Caco-2 (cell line): ENCODE measurements around the gene CLEC16A. TPM values are rescaled to one million over a fixed set of nuclear protein-coding genes. Genes with fewer than 3 reads are reported as not detected.

Experiments
- BruUV-seq: library from RNA; stranded (reverse); fragments of 400-500 nt; replicated peaks from 2 replicates; lab custom pipeline; 2021; lab: Mats Ljungman, UMichigan
- CTCF ChIA-PET: fragments of 300-600 bp; sonication (Branson Sonifier 250); formaldehyde crosslinking; loops from one replicate; lab custom pipeline; 2022; ENCODE audit warnings: antibody characterized with exemption; lab: Charles Lee
- POLR2A ChIA-PET: fragments of 300-600 bp; sonication (Branson Sonifier 250); formaldehyde crosslinking; loops from one replicate; lab custom pipeline; 2022; ENCODE audit warnings: antibody characterized with exemption; lab: Charles Lee
- DNase-seq, 2 experiments: peaks; one replicate each; pipeline versions ENCODE4 v3.0.0 to v3.0.0-alpha.2; 2020 to 2022
- H3K27me3 ChIP-seq: replicated peaks from 2 replicates; pipeline ENCODE4 v1.6.0; 2011; ENCODE audit warnings: low read length; ENCODE audit not compliant: control insufficient read depth, insufficient read depth
- H3K36me3 ChIP-seq: 2 replicates; pipeline ENCODE4 v1.5.1; 2011; ENCODE audit warnings: low read length; ENCODE audit not compliant: control insufficient read depth, insufficient read depth
- H3K4me1 ChIP-seq: fragments of 250-450 bp; sonication (Bioruptor Pico); 2 replicates; pipeline ENCODE4 v1.5.1; 2020; ENCODE audit warnings: mild to moderate bottlenecking
- H3K4me3 ChIP-seq: 2 replicates; pipeline ENCODE4 v1.5.1; 2011; ENCODE audit warnings: low read depth, mild to moderate bottlenecking, control low read depth, low read length
- H3K9me3 ChIP-seq: fragments of 250-450 bp; sonication (Bioruptor Pico); 2 replicates; pipeline ENCODE4 v1.5.1; 2020; ENCODE audit warnings: mild to moderate bottlenecking, moderate library complexity
- H3K27ac Mint-ChIP-seq: one replicate; pipeline ENCODE4 v1.8.0; 2022; ENCODE audit warnings: mixed read lengths; ENCODE audit not compliant: unreplicated experiment
- H3K27me3 Mint-ChIP-seq: one replicate; pipeline ENCODE4 v1.8.0; 2022; ENCODE audit warnings: mixed read lengths; ENCODE audit not compliant: insufficient read depth, unreplicated experiment
- H3K36me3 Mint-ChIP-seq: one replicate; pipeline ENCODE4 v1.8.0; 2022; ENCODE audit warnings: mild to moderate bottlenecking, mixed read lengths; ENCODE audit not compliant: insufficient read depth, unreplicated experiment
- H3K4me1 Mint-ChIP-seq: one replicate; pipeline ENCODE4 v1.8.0; 2022; ENCODE audit warnings: low read depth, mixed read lengths; ENCODE audit not compliant: unreplicated experiment
- H3K4me3 Mint-ChIP-seq: one replicate; pipeline ENCODE4 v1.8.0; 2022; ENCODE audit warnings: mild to moderate bottlenecking, moderate library complexity, mixed read lengths; ENCODE audit not compliant: unreplicated experiment
- H3K9me3 Mint-ChIP-seq: one replicate; pipeline ENCODE4 v1.8.0; 2022; ENCODE audit warnings: mixed read lengths; ENCODE audit not compliant: unreplicated experiment
- CTCF ChIP-seq, 2 experiments: fragments of 200-600 bp in 1 of 2; IDR thresholded peaks; 1 replicate in 1 of 2; 2 replicates in 1 of 2; pipeline versions ENCODE4 v1.5.1 to v1.8.0; 2011 to 2022; ENCODE audit warnings: antibody characterized with exemption in 1 of 2, control low read depth in 1 of 2, inconsistent platforms in 1 of 2, low read depth in 1 of 2, low read length in 1 of 2, mild to moderate bottlenecking in 1 of 2, moderate library complexity in 1 of 2; ENCODE audit not compliant: insufficient read depth in 1 of 2, severe bottlenecking in 1 of 2, unreplicated experiment in 1 of 2
- intact Hi-C: fragments of 100-400 bp; cut with micrococcal nuclease; formaldehyde crosslinking; loops from one replicate; pipeline ENCODE4 v1.10.0; 2022; ENCODE audit not compliant: unreplicated experiment
- total RNA-seq: library from RNA; stranded (reverse); gene quantifications from 2 replicates; pipeline ENCODE4 v1.2.3, GENCODE V29; 2022

The CLEC16A gene
- total RNA-seq, 1 experiment from 2014 or later, result 27.0 TPM

DNA sequence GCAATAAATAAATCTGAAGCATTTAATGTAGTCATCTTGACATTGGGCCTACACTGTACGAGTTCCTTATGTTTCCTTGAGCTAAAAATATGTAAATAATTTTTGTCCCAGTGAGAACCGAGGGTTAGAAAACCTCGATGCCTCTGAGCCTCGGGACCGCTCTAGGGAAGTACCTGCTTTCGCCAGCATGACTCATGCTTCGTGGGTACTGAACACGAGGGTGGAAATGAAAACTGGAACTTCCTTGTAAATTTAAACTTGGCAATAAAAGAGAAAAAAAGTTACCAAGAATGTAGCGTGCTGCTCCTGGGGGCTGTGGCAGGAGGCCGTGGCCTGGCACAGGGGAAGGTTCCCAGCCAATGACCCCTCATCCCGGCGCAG lies 237.5 kb downstream of the CLEC16A start:
- no peak overlapping the region for H3K4me3 Mint-ChIP-seq
- no peaks in the 10 kb centered on the region for H3K36me3 ChIP-seq
- H3K27ac Mint-ChIP-seq, result no peak overlapping the region
- H3K4me1 ChIP-seq, result no peaks in the 10 kb centered on the region
- H3K4me1 Mint-ChIP-seq, result no peaks in the 10 kb centered on the region
- H3K4me3 ChIP-seq, result no peak overlapping the region
- BruUV-seq, result no TSS peak
- intact Hi-C loops, result no loop called here
- no peak for TF ChIP-seq CTCF (IDR thresholded peaks at IDR 0.05; ENCODE audit: insufficient read depth in 1 of 2, low read depth in 1 of 2, low read length in 1 of 2, severe bottlenecking in 1 of 2, unreplicated experiment in 1 of 2)
- H3K9me3 ChIP-seq, result no peaks in the 10 kb centered on the region
- no peaks in the 10 kb centered on the region for H3K27me3 ChIP-seq
- ChIA-PET CTCF (no interaction called here), POLR2A (no interaction called here)
- peaks cover 10% of the 10 kb centered on the region for H3K36me3 Mint-ChIP-seq
- no peaks in the 10 kb centered on the region for H3K27me3 Mint-ChIP-seq
- no peaks in the 10 kb centered on the region for H3K9me3 Mint-ChIP-seq
- DNase-seq, result no peak

DNA sequence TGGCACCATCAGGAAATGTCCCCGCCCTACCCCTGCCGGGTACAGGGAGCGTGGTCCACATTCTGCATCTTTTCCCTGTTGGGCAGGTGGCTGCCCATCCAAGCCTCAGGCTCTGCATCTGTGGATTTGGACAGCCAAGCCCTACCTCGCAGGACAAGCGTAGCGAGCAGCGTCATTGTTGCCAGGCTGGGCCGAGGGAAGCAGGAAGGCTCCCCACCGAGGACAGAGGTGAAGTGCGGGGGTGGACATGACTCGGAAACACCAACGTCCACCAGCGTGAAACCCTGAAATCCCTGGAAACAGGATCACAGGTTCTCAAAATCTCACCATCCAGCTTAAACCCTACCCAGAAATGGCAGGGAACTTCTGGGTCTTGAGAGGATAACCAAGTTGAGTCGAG lies 238.0 kb downstream of the CLEC16A start:
- Mint-ChIP-seq H3K9me3 (no peaks in the 10 kb centered on the region), H3K27me3 (no peaks in the 10 kb centered on the region), H3K4me1 (no peaks in the 10 kb centered on the region), H3K27ac (no peak overlapping the region), H3K36me3 (peaks cover 10% of the 10 kb centered on the region), H3K4me3 (no peak overlapping the region)
- Histone ChIP-seq H3K4me1 (no peaks in the 10 kb centered on the region), H3K9me3 (no peaks in the 10 kb centered on the region), H3K27me3 (no peaks in the 10 kb centered on the region), H3K4me3 (no peak overlapping the region), H3K36me3 (no peaks in the 10 kb centered on the region)
- intact Hi-C loops, result no loop called here
- no peak for TF ChIP-seq CTCF (IDR thresholded peaks at IDR 0.05; ENCODE audit: insufficient read depth in 1 of 2, low read depth in 1 of 2, low read length in 1 of 2, severe bottlenecking in 1 of 2, unreplicated experiment in 1 of 2)
- CTCF ChIA-PET, result no interaction called here
- POLR2A ChIA-PET, result no interaction called here
- DNase-seq, result no peak
- no TSS peak for BruUV-seq

GRCh38 chr16:11183035-11183812 lies 238.9 kb downstream of the CLEC16A start:
- Histone ChIP-seq H3K9me3 (no peaks in the 10 kb centered on the region), H3K4me3 (no peak overlapping the region), H3K27me3 (no peaks in the 10 kb centered on the region), H3K36me3 (no peaks in the 10 kb centered on the region), H3K4me1 (no peaks in the 10 kb centered on the region)
- H3K27ac Mint-ChIP-seq, result no peak overlapping the region
- peaks cover 10% of the 10 kb centered on the region for H3K36me3 Mint-ChIP-seq
- CTCF ChIA-PET, result no interaction called here
- H3K4me1 Mint-ChIP-seq, result no peaks in the 10 kb centered on the region
- intact Hi-C loops, result no loop called here
- no TSS peak for BruUV-seq
- no peaks in the 10 kb centered on the region for H3K27me3 Mint-ChIP-seq
- no peaks in the 10 kb centered on the region for H3K9me3 Mint-ChIP-seq
- no peak for DNase-seq
- POLR2A ChIA-PET, result no interaction called here
- H3K4me3 Mint-ChIP-seq, result no peak overlapping the region
- no peak for TF ChIP-seq CTCF (IDR thresholded peaks at IDR 0.05; ENCODE audit: insufficient read depth in 1 of 2, low read depth in 1 of 2, low read length in 1 of 2, severe bottlenecking in 1 of 2, unreplicated experiment in 1 of 2)
